ENCODE data around the gene UPK3BL2. TPM values are rescaled to one million over a fixed set of nuclear protein-coding genes. Genes with fewer than 3 reads are reported as not detected.
"Not testable (repeated sequence)": the region's sequence is repeated elsewhere in the genome, so short reads cannot be mapped to it uniquely, and the experiment has no call there.

UPK3BL2 gene
- total RNA-seq, 2 experiments from 2014 or later: 23.4 to 43.5 TPM

- ATAC-seq, POLR2A ChIA-PET: not testable (repeated sequence)
Observed at GRCh38 chr7:102524803-102525202, 18.7 kb downstream of the UPK3BL2 start.

GRCh38 chr7:102520797-102521196 is 22.7 kb downstream of the UPK3BL2 start:
- CTCF ChIA-PET; intact Hi-C loops (cut with DNase I, micrococcal nuclease); H3K4me1 Mint-ChIP-seq; H3K36me3 Mint-ChIP-seq (ENCODE audit: low read depth); H3K9me3 Mint-ChIP-seq (ENCODE audit: low read depth); ATAC-seq; H3K27ac Mint-ChIP-seq; H3K4me3 Mint-ChIP-seq; H3K27me3 Mint-ChIP-seq; POLR2A ChIA-PET; DNase-seq: not testable (repeated sequence)

More at GRCh38 chr7:102524803-102525202, 18.7 kb downstream of the UPK3BL2 start:
- intact Hi-C loops (cut with DNase I, micrococcal nuclease); H3K9me3 Mint-ChIP-seq (ENCODE audit: low read depth); CTCF ChIA-PET; H3K4me1 Mint-ChIP-seq; H3K36me3 Mint-ChIP-seq (ENCODE audit: low read depth); H3K4me3 Mint-ChIP-seq; H3K27me3 Mint-ChIP-seq; H3K27ac Mint-ChIP-seq; DNase-seq: not testable (repeated sequence)

GRCh38 chr7:102517550-102518147 is 25.8 kb downstream of the UPK3BL2 start, which contains the start of gene RASA4B:
TSS of gene RASA4B (minus strand) at chr7:102517777. CDS start at chr7:102517710, 67 bp downstream.
- H3K27ac Mint-ChIP-seq; intact Hi-C loops (cut with DNase I, micrococcal nuclease); H3K36me3 Mint-ChIP-seq (ENCODE audit: low read depth); POLR2A ChIA-PET; H3K27me3 Mint-ChIP-seq; H3K4me3 Mint-ChIP-seq; H3K4me1 Mint-ChIP-seq; H3K9me3 Mint-ChIP-seq (ENCODE audit: low read depth); CTCF ChIA-PET: not testable (repeated sequence)
- DNase-seq (peak; percentile 51), ATAC-seq (peak; percentile 96)

GRCh38 chr7:102516951-102517350 is 26.5 kb downstream of the UPK3BL2 start:
- DNase-seq; H3K27me3 Mint-ChIP-seq; CTCF ChIA-PET; intact Hi-C loops (cut with DNase I, micrococcal nuclease); H3K4me1 Mint-ChIP-seq; POLR2A ChIA-PET; H3K4me3 Mint-ChIP-seq; H3K27ac Mint-ChIP-seq; H3K9me3 Mint-ChIP-seq (ENCODE audit: low read depth); H3K36me3 Mint-ChIP-seq (ENCODE audit: low read depth): not testable (repeated sequence)
- ATAC-seq: peak; percentile 37

- CTCF ChIA-PET; H3K27ac Mint-ChIP-seq; H3K4me1 Mint-ChIP-seq; H3K27me3 Mint-ChIP-seq; ATAC-seq; H3K4me3 Mint-ChIP-seq; DNase-seq; H3K36me3 Mint-ChIP-seq (ENCODE audit: low read depth); H3K9me3 Mint-ChIP-seq (ENCODE audit: low read depth); intact Hi-C loops (cut with DNase I, micrococcal nuclease); POLR2A ChIA-PET: not testable (repeated sequence)
Observed at GRCh38 chr7:102515889-102516288, 27.6 kb downstream of the UPK3BL2 start.

GRCh38 chr7:102514881-102515721 is 28.4 kb downstream of the UPK3BL2 start:
- CTCF ChIA-PET; H3K4me1 Mint-ChIP-seq; H3K27me3 Mint-ChIP-seq; POLR2A ChIA-PET; H3K9me3 Mint-ChIP-seq (ENCODE audit: low read depth); H3K4me3 Mint-ChIP-seq; intact Hi-C loops (cut with DNase I, micrococcal nuclease); H3K27ac Mint-ChIP-seq; H3K36me3 Mint-ChIP-seq (ENCODE audit: low read depth): not testable (repeated sequence)
- DNase-seq (peak; percentile 20), ATAC-seq (peak; percentile 3)

- H3K27ac Mint-ChIP-seq; H3K36me3 Mint-ChIP-seq (ENCODE audit: low read depth); H3K4me1 Mint-ChIP-seq; H3K27me3 Mint-ChIP-seq; CTCF ChIA-PET; H3K4me3 Mint-ChIP-seq; H3K9me3 Mint-ChIP-seq (ENCODE audit: low read depth); intact Hi-C loops (cut with DNase I, micrococcal nuclease); ATAC-seq; POLR2A ChIA-PET: not testable (repeated sequence)
- DNase-seq: peak; percentile 18
Observed at GRCh38 chr7:102512642-102513221, 30.8 kb downstream of the UPK3BL2 start.

GRCh38 chr7:102511860-102512522 is 31.5 kb downstream of the UPK3BL2 start:
- not testable (repeated sequence) for H3K4me3 Mint-ChIP-seq

GRCh38 chr7:102510575-102510974 is 32.9 kb downstream of the UPK3BL2 start:
- H3K36me3 Mint-ChIP-seq (ENCODE audit: low read depth); POLR2A ChIA-PET; H3K9me3 Mint-ChIP-seq (ENCODE audit: low read depth); CTCF ChIA-PET; DNase-seq; ATAC-seq; H3K4me1 Mint-ChIP-seq; H3K27me3 Mint-ChIP-seq; H3K27ac Mint-ChIP-seq; intact Hi-C loops (cut with DNase I, micrococcal nuclease); H3K4me3 Mint-ChIP-seq: not testable (repeated sequence)

More at GRCh38 chr7:102511860-102512522, 31.5 kb downstream of the UPK3BL2 start:
- CTCF ChIA-PET; intact Hi-C loops (cut with DNase I, micrococcal nuclease); H3K27ac Mint-ChIP-seq; H3K4me1 Mint-ChIP-seq; POLR2A ChIA-PET; H3K9me3 Mint-ChIP-seq (ENCODE audit: low read depth); H3K36me3 Mint-ChIP-seq (ENCODE audit: low read depth); H3K27me3 Mint-ChIP-seq; DNase-seq: not testable (repeated sequence)
- ATAC-seq: peak; percentile 78

- intact Hi-C loops (cut with DNase I, micrococcal nuclease); H3K27ac Mint-ChIP-seq; H3K4me3 Mint-ChIP-seq; H3K36me3 Mint-ChIP-seq (ENCODE audit: low read depth); CTCF ChIA-PET; DNase-seq; POLR2A ChIA-PET; H3K4me1 Mint-ChIP-seq; ATAC-seq; H3K9me3 Mint-ChIP-seq (ENCODE audit: low read depth); H3K27me3 Mint-ChIP-seq: not testable (repeated sequence)
Observed at GRCh38 chr7:102507410-102508088, 35.9 kb downstream of the UPK3BL2 start.
